WTC11 (cell line): ENCODE data around the gene DSC3. TPM values are rescaled to one million over a fixed set of nuclear protein-coding genes. Genes with fewer than 3 reads are reported as not detected.

ENCODE experiments used
- ATAC-seq: fragments of 200-7000 bp; cut with Tn5 transposase; 2 replicates; pipeline ENCODE4 v1.10.0; 2021; ENCODE audit warnings: mild to moderate bottlenecking, moderate library complexity
- CTCF ChIA-PET: fragments of 300-600 bp; sonication (Branson Sonifier 250); formaldehyde crosslinking; loops from one replicate; lab custom pipeline; 2021; ENCODE audit warnings: antibody characterized with exemption; lab: Charles Lee
- POLR2A ChIA-PET: fragments of 350-600 bp; sonication (Branson Sonifier 250); formaldehyde crosslinking; loops from one replicate; lab custom pipeline; 2021; ENCODE audit warnings: antibody characterized with exemption; lab: Charles Lee
- DNase-seq: peaks from one replicate; pipeline ENCODE4 v3.0.0; 2021; ENCODE audit warnings: low spot score
- H3K27ac Mint-ChIP-seq: 2 replicates; pipeline ENCODE4 v1.8.0; 2021; ENCODE audit warnings: mixed read lengths
- H3K27me3 Mint-ChIP-seq: 2 replicates; pipeline ENCODE4 v1.8.0; 2021; ENCODE audit warnings: low read depth, mild to moderate bottlenecking, moderate library complexity, mixed read lengths
- H3K36me3 Mint-ChIP-seq: 2 replicates; pipeline ENCODE4 v1.8.0; 2021; ENCODE audit warnings: mixed read lengths
- H3K4me1 Mint-ChIP-seq: 2 replicates; pipeline ENCODE4 v1.8.0; 2022; ENCODE audit warnings: mixed read lengths
- H3K4me3 Mint-ChIP-seq: 2 replicates; pipeline ENCODE4 v1.8.0; 2021; ENCODE audit warnings: mild to moderate bottlenecking, moderate library complexity, mixed read lengths
- H3K9me3 Mint-ChIP-seq: 2 replicates; pipeline ENCODE4 v1.8.0; 2021; ENCODE audit warnings: mixed read lengths
- ESRRA ChIP-seq: sonication (generic); formaldehyde crosslinking; IDR thresholded peaks from 2 replicates; pipeline ENCODE4 v1.8.1; 2022; ENCODE audit warnings: mild to moderate bottlenecking, missing genetic modification reagents, borderline replicate concordance
- FOXK1 ChIP-seq: sonication (generic); formaldehyde crosslinking; IDR thresholded peaks from 2 replicates; pipeline ENCODE4 v1.8.0; 2022; ENCODE audit warnings: mild to moderate bottlenecking, moderate library complexity, missing genetic modification reagents
- FOXP1 ChIP-seq: sonication (generic); formaldehyde crosslinking; IDR thresholded peaks from 2 replicates; pipeline ENCODE4 v1.8.0; 2022; ENCODE audit warnings: missing genetic modification reagents, mild to moderate bottlenecking, moderate library complexity, borderline replicate concordance
- IRF1 ChIP-seq: sonication (generic); formaldehyde crosslinking; IDR thresholded peaks from 2 replicates; pipeline ENCODE4 v1.8.0; 2023; ENCODE audit warnings: missing genetic modification reagents
- MYBL2 ChIP-seq: sonication (generic); formaldehyde crosslinking; IDR thresholded peaks from 2 replicates; pipeline ENCODE4 v1.8.1; 2023; ENCODE audit warnings: mild to moderate bottlenecking, moderate library complexity, missing genetic modification reagents
- NR2C2 ChIP-seq: sonication (generic); formaldehyde crosslinking; IDR thresholded peaks from 2 replicates; pipeline ENCODE4 v1.8.0; 2022; ENCODE audit warnings: mild to moderate bottlenecking, missing genetic modification reagents
- NR3C1 ChIP-seq: sonication (generic); formaldehyde crosslinking; conservative IDR thresholded peaks from 2 replicates; pipeline ENCODE4 v1.8.1; 2023; ENCODE audit warnings: low read depth, mild to moderate bottlenecking, missing genetic modification reagents
- ZBTB21 ChIP-seq: sonication (generic); formaldehyde crosslinking; IDR thresholded peaks from 2 replicates; pipeline ENCODE4 v1.8.1; 2023; ENCODE audit warnings: mild to moderate bottlenecking, missing genetic modification reagents, borderline replicate concordance
- ZMAT4 ChIP-seq: fragments of 250-450 bp; sonication (Bioruptor Pico); IDR thresholded peaks from 2 replicates; pipeline ENCODE4 v1.9.0; 2021; ENCODE audit warnings: mild to moderate bottlenecking
- ZNF121 ChIP-seq: sonication (generic); formaldehyde crosslinking; IDR thresholded peaks from 2 replicates; pipeline ENCODE4 v1.8.0; 2023; ENCODE audit warnings: missing genetic modification reagents
- ZNF416 ChIP-seq: fragments of 250-450 bp; sonication (Bioruptor Pico); IDR thresholded peaks from 2 replicates; pipeline ENCODE4 v1.9.0; 2021; ENCODE audit warnings: mild to moderate bottlenecking, inconsistent platforms
- total RNA-seq: library from RNA; stranded (reverse); gene quantifications from 3 replicates; pipeline ENCODE4 v1.2.3, GENCODE V29; 2021
- TF ChIP-seq, protein P1 (sequence below): fragments of 250-450 bp; sonication (Bioruptor Pico); IDR thresholded peaks from 2 replicates; pipeline ENCODE4 v1.9.0; 2021; ENCODE audit warnings: moderate library complexity, mild to moderate bottlenecking, inconsistent platforms, borderline replicate concordance
- TF ChIP-seq, protein P2 (sequence below): sonication (generic); formaldehyde crosslinking; conservative IDR thresholded peaks from 2 replicates; pipeline ENCODE4 v1.8.1; 2023; ENCODE audit warnings: mild to moderate bottlenecking, low read depth, missing genetic modification reagents, moderate library complexity
- TF ChIP-seq, protein P3 (sequence below): sonication (generic); formaldehyde crosslinking; IDR thresholded peaks from 2 replicates; pipeline ENCODE4 v1.8.0; 2022; ENCODE audit warnings: mild to moderate bottlenecking, missing genetic modification reagents
- TF ChIP-seq, protein P4 (sequence below): sonication (generic); formaldehyde crosslinking; IDR thresholded peaks from 2 replicates; pipeline ENCODE4 v1.8.1; 2022; ENCODE audit warnings: mild to moderate bottlenecking, missing genetic modification reagents, moderate library complexity, borderline replicate concordance
- TF ChIP-seq, protein P5 (sequence below): sonication (generic); formaldehyde crosslinking; IDR thresholded peaks from 2 replicates; pipeline ENCODE4 v1.8.1; 2022; ENCODE audit warnings: low read depth, mild to moderate bottlenecking, moderate library complexity, missing genetic modification reagents, borderline replicate concordance
- TF ChIP-seq, protein P6 (sequence below): sonication (generic); formaldehyde crosslinking; IDR thresholded peaks from 2 replicates; pipeline ENCODE4 v1.8.0; 2022; ENCODE audit warnings: mild to moderate bottlenecking, missing genetic modification reagents

The DSC3 gene
- total RNA-seq, 1 experiment from 2014 or later: 2.6 TPM

DNA sequence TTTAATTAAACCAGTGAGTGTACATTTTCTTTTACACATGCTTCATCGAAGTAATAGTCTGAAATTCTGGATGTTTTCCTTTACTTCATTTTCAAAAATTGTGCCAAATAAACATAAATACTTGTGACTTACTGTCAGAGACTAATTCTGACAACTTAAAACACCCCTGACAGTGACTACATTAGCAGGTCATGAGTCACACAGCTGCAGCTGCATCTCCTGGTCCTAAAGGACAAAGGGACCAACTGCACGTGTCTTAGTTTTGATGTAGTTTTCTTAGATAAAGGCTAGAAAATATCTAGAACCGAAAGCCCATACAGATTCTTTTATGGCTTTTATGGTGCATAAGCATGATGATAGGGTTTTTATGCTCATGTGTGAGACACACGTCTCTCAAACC is 29.6 kb upstream of the DSC3 start:
- no peaks in the 10 kb centered on the region for H3K27me3 Mint-ChIP-seq
- ATAC-seq: no peak
- DNase-seq: no peak
- H3K9me3 Mint-ChIP-seq: no peaks in the 10 kb centered on the region
- TF ChIP-seq, protein P1, sequence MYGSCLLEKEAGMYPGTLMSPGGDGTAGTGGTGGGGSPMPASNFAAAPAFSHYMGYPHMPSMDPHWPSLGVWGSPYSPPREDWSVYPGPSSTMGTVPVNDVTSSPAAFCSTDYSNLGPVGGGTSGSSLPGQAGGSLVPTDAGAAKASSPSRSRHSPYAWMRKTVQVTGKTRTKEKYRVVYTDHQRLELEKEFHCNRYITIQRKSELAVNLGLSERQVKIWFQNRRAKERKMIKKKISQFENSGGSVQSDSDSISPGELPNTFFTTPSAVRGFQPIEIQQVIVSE: no peak
- no peak for TF ChIP-seq NR2C2 (CRISPR knock-in tag)
- no peak overlapping the region for H3K4me3 Mint-ChIP-seq
- H3K27ac Mint-ChIP-seq: no peak overlapping the region
- POLR2A ChIA-PET: no interaction called here
- CTCF ChIA-PET: no interaction called here
- H3K4me1 Mint-ChIP-seq: no peaks in the 10 kb centered on the region
- H3K36me3 Mint-ChIP-seq: peaks cover 23% of the 10 kb centered on the region

DNA sequence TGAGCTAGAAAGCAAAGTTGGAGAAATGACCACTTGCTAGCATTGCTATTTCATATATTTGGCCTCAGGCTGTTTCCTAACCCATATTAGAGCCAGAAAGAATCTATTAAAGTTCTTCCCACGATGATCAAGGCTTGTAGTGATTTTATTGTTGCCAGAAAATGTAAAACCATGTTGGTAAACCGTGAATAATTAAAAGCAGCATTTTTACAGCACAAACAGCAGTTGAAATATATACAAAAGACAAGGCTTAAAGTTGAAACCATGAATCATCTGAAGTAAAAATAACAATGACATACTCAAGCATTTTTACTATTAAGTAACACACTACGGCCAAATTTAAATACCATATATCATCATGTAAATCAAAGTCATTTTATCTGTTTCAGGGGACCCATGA is 27.7 kb upstream of the DSC3 start:
- no peak overlapping the region for H3K27ac Mint-ChIP-seq
- POLR2A ChIA-PET: no interaction called here

DNA sequence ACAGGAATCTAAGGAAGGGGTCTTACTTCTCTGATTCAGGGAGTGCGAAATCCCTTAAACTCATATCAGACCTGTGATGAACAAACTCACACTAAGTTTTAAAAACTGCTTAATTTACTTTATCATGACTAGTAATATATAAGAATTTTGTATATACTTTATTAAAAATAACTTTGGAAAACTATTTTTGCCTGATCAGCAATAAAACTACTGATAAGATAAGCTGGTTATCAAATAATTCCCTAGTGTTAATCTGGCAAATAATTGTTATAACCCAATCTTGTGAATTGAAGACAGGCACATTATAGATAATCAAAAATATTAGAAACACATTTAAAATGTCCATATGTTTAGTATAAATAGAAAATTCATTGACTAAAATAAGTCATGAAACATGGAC is 23.7 kb upstream of the DSC3 start:
- no peak for TF ChIP-seq ZNF121 (CRISPR knock-in tag)
- TF ChIP-seq ZMAT4 (CRISPR knock-in tag): no peak
- TF ChIP-seq ZBTB21: no peak
- TF ChIP-seq, protein P2, sequence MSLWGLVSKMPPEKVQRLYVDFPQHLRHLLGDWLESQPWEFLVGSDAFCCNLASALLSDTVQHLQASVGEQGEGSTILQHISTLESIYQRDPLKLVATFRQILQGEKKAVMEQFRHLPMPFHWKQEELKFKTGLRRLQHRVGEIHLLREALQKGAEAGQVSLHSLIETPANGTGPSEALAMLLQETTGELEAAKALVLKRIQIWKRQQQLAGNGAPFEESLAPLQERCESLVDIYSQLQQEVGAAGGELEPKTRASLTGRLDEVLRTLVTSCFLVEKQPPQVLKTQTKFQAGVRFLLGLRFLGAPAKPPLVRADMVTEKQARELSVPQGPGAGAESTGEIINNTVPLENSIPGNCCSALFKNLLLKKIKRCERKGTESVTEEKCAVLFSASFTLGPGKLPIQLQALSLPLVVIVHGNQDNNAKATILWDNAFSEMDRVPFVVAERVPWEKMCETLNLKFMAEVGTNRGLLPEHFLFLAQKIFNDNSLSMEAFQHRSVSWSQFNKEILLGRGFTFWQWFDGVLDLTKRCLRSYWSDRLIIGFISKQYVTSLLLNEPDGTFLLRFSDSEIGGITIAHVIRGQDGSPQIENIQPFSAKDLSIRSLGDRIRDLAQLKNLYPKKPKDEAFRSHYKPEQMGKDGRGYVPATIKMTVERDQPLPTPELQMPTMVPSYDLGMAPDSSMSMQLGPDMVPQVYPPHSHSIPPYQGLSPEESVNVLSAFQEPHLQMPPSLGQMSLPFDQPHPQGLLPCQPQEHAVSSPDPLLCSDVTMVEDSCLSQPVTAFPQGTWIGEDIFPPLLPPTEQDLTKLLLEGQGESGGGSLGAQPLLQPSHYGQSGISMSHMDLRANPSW (CRISPR knock-in tag): no peak
- TF ChIP-seq, protein P3, sequence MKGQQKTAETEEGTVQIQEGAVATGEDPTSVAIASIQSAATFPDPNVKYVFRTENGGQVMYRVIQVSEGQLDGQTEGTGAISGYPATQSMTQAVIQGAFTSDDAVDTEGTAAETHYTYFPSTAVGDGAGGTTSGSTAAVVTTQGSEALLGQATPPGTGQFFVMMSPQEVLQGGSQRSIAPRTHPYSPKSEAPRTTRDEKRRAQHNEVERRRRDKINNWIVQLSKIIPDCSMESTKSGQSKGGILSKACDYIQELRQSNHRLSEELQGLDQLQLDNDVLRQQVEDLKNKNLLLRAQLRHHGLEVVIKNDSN (CRISPR knock-in tag): no peak
- no peak for TF ChIP-seq ZNF416 (CRISPR knock-in tag)
- TF ChIP-seq, protein P4, sequence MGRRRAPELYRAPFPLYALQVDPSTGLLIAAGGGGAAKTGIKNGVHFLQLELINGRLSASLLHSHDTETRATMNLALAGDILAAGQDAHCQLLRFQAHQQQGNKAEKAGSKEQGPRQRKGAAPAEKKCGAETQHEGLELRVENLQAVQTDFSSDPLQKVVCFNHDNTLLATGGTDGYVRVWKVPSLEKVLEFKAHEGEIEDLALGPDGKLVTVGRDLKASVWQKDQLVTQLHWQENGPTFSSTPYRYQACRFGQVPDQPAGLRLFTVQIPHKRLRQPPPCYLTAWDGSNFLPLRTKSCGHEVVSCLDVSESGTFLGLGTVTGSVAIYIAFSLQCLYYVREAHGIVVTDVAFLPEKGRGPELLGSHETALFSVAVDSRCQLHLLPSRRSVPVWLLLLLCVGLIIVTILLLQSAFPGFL (CRISPR knock-in tag): no peak
- TF ChIP-seq NR3C1 (CRISPR knock-in tag): no peak
- TF ChIP-seq, protein P5, sequence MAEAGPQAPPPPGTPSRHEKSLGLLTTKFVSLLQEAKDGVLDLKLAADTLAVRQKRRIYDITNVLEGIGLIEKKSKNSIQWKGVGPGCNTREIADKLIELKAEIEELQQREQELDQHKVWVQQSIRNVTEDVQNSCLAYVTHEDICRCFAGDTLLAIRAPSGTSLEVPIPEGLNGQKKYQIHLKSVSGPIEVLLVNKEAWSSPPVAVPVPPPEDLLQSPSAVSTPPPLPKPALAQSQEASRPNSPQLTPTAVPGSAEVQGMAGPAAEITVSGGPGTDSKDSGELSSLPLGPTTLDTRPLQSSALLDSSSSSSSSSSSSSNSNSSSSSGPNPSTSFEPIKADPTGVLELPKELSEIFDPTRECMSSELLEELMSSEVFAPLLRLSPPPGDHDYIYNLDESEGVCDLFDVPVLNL (CRISPR knock-in tag): no peak
- Mint-ChIP-seq H3K4me1 (peaks cover 9% of the 10 kb centered on the region; the same call in 1 of the 2 replicates), H3K36me3 (peaks cover 17% of the 10 kb centered on the region), H3K27ac (no peak overlapping the region), H3K9me3 (no peaks in the 10 kb centered on the region), H3K27me3 (no peaks in the 10 kb centered on the region), H3K4me3 (no peak overlapping the region)
- DNase-seq (no peak), ATAC-seq (no peak)
- CTCF ChIA-PET: no interaction called here
- POLR2A ChIA-PET: no interaction called here

More for the DNA sequence above, 27.7 kb upstream of the DSC3 start:
- Mint-ChIP-seq H3K36me3 (peaks cover 23% of the 10 kb centered on the region), H3K4me3 (no peak overlapping the region), H3K27me3 (no peaks in the 10 kb centered on the region), H3K4me1 (peaks cover 4% of the 10 kb centered on the region; the same call in 1 of the 2 replicates), H3K9me3 (no peaks in the 10 kb centered on the region)
- no peak for ATAC-seq
- TF ChIP-seq, protein P1: no peak
- no peak for TF ChIP-seq FOXP1 (CRISPR knock-in tag)
- TF ChIP-seq FOXK1: no peak
- no peak for TF ChIP-seq MYBL2
- TF ChIP-seq, protein P5 (CRISPR knock-in tag): no peak
- TF ChIP-seq ZMAT4 (CRISPR knock-in tag): no peak
- no peak for TF ChIP-seq ESRRA (CRISPR knock-in tag)
- TF ChIP-seq IRF1: no peak
- TF ChIP-seq, protein P6, sequence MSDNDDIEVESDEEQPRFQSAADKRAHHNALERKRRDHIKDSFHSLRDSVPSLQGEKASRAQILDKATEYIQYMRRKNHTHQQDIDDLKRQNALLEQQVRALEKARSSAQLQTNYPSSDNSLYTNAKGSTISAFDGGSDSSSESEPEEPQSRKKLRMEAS (CRISPR knock-in tag): no peak
- TF ChIP-seq ZNF416 (CRISPR knock-in tag): no peak
- CTCF ChIA-PET: no interaction called here
- DNase-seq: no peak
